ENCODE measurements around the gene AVL9. TPM values are rescaled to one million over a fixed set of nuclear protein-coding genes. Genes with fewer than 3 reads are reported as not detected.
"Not testable (repeated sequence)": the region's sequence is repeated elsewhere in the genome, so short reads cannot be mapped to it uniquely, and the experiment has no call there.

Gene AVL9
- total RNA-seq, result 10 to 100 TPM; 56.0 to 60.3 TPM

GRCh38 chr7:32495298-32496051, at the start of gene AVL9:
Gene AVL9 (plus strand): TSS chr7:32495489. CDS start chr7:32495710, 221 bp downstream.
- POLR2A ChIA-PET, result interaction anchor here (0.6 to 1.5 kb wide), 6 partner anchors 10 to 634 kb away, joined by 3 to 9 read pairs (median 4); partner anchors contain the start of gene NT5C3A
- CTCF ChIA-PET, result no interaction called here

- CTCF ChIA-PET, result no interaction called here
- POLR2A ChIA-PET, result no interaction called here
Observed at GRCh38 chr7:32447218-32447617, 48.1 kb upstream of the AVL9 start.

GRCh38 chr7:32453341-32454011, 41.8 kb upstream of the AVL9 start:
- ChIA-PET POLR2A (no interaction called here), CTCF (no interaction called here)

- CTCF ChIA-PET, result no interaction called here
- POLR2A ChIA-PET, result no interaction called here
Observed at GRCh38 chr7:32458025-32458424, 37.3 kb upstream of the AVL9 start.

- ChIA-PET POLR2A (no interaction called here), CTCF (no interaction called here)
Observed at GRCh38 chr7:32459788-32460187, 35.5 kb upstream of the AVL9 start.

- POLR2A ChIA-PET, result no interaction called here
- CTCF ChIA-PET, result no interaction called here
Observed at GRCh38 chr7:32461484-32461883, 33.8 kb upstream of the AVL9 start.

GRCh38 chr7:32462451-32462850, 32.8 kb upstream of the AVL9 start:
- ChIA-PET POLR2A (no interaction called here), CTCF (no interaction called here)

GRCh38 chr7:32462977-32463376, 32.3 kb upstream of the AVL9 start:
- CTCF ChIA-PET, result no interaction called here

GRCh38 chr7:32464641-32465416, 30.5 kb upstream of the AVL9 start:
- POLR2A ChIA-PET, CTCF ChIA-PET: not testable (repeated sequence)

More at GRCh38 chr7:32462977-32463376, 32.3 kb upstream of the AVL9 start:
- POLR2A ChIA-PET, result no interaction called here

- POLR2A ChIA-PET, CTCF ChIA-PET: not testable (repeated sequence)
Observed at GRCh38 chr7:32470004-32470403, 25.3 kb upstream of the AVL9 start.

- CTCF ChIA-PET, result no interaction called here
- POLR2A ChIA-PET, result no interaction called here
Observed at GRCh38 chr7:32470871-32471270, 24.4 kb upstream of the AVL9 start.

GRCh38 chr7:32472015-32472414, 23.3 kb upstream of the AVL9 start:
- CTCF ChIA-PET, result no interaction called here
- POLR2A ChIA-PET, result no interaction called here

- ChIA-PET POLR2A (no interaction called here), CTCF (no interaction called here)
Observed at GRCh38 chr7:32474008-32474407, 21.3 kb upstream of the AVL9 start.

GRCh38 chr7:32476816-32477648, 18.3 kb upstream of the AVL9 start:
- CTCF ChIA-PET, result no interaction called here
- POLR2A ChIA-PET, result no interaction called here

- ChIA-PET CTCF (no interaction called here), POLR2A (no interaction called here)
Observed at GRCh38 chr7:32477649-32477980, 17.7 kb upstream of the AVL9 start.

- POLR2A ChIA-PET, result interaction anchor here (0.7 kb wide), 1 partner anchor 26 kb away, joined by 7 read pairs; no protein-coding TSS in a partner anchor
- CTCF ChIA-PET, result interaction anchor here (0.6 to 1.5 kb wide), 4 partner anchors 66 to 1409 kb away, joined by 3 to 6 read pairs (median 3); no protein-coding TSS in a partner anchor
Observed at GRCh38 chr7:32479574-32480200, 15.6 kb upstream of the AVL9 start.

- ChIA-PET POLR2A (no interaction called here), CTCF (no interaction called here)
Observed at GRCh38 chr7:32481176-32481575, 14.1 kb upstream of the AVL9 start.

- ChIA-PET CTCF (no interaction called here), POLR2A (no interaction called here)
Observed at GRCh38 chr7:32481921-32482320, 13.4 kb upstream of the AVL9 start.

GRCh38 chr7:32489788-32490126, 5.5 kb upstream of the AVL9 start:
- POLR2A ChIA-PET, result no interaction called here
- CTCF ChIA-PET, result no interaction called here

Measured in activated CD8-positive, alpha-beta memory T cell treated with anti-CD3 and anti-CD28 coated beads for 36 hours (primary cell).